GM13976 (cell line): ENCODE data around the gene SH3RF3.

Experiments used
- DNase-seq: peaks from one replicate; pipeline ENCODE4 v3.0.0; 2012; ENCODE audit warnings: low spot score
- CTCF ChIP-seq: IDR thresholded peaks from 2 replicates; pipeline ENCODE4 v1.5.1; 2012; ENCODE audit warnings: borderline replicate concordance, mild to moderate bottlenecking; ENCODE audit not compliant: insufficient read depth; ENCODE audit errors: extremely low read depth, missing control alignments, control extremely low read depth
- in situ Hi-C: fragments of 300-500 bp; cut with MboI; formaldehyde crosslinking; loops from one replicate; pipeline ENCODE4 v1.12.0; 2022; ENCODE audit warnings: low sequenced_read_pairs, mixed read lengths, inconsistent platforms; ENCODE audit not compliant: unreplicated experiment

Gene SH3RF3

GRCh38 chr2:109261906-109262631, 133.1 kb downstream of the SH3RF3 start:
- in situ Hi-C loops, result no loop called here
- TF ChIP-seq CTCF, result no peak
- DNase-seq, result no peak

- in situ Hi-C loops, result no loop called here
- no peak for DNase-seq
- no peak for TF ChIP-seq CTCF
These were observed 135.8 kb downstream of the SH3RF3 start for GRCh38 chr2:109264595-109265328.

DNA sequence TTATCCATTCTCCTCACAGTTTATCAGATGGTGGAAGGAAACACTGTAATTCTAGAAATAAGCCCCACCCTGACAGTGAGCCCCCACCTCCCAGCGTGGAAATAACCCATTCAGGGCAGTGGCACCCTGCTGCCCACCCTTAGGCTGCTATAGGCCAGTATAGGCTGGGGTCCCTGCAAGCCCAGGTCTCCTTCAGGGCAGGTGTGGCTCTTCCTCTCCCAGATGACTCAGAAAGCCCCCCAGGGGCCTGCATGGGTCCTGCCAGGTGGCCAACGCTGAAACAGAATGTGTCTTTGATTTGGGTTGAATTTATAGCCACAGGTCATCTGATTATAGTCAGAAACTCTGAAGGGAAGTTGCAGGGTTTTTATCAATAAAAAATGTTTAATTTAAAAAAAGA, 136.4 kb downstream of the SH3RF3 start:
- no peak for TF ChIP-seq CTCF
- in situ Hi-C loops, result no loop called here
- DNase-seq, result no peak

DNA sequence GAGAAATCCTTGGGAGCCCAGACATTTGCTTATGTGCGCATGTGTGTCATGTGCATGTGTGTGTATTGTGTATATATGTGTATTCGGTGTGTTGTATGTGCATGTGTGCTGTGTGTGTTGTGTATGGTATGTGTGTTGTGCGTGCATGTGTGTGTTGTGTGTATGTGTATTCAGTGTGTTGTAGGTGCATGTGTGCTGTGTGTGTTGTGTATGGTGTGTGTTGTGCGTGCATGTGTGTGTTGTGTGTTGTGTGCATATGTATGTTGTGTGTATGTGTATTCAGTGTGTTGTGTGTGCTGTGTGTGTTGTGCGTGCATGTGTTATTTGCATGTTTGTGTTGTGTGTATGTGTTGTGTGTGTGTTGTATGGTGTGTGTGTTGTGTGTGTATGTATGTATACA, 136.9 kb downstream of the SH3RF3 start:
- no peak for DNase-seq
- in situ Hi-C loops, result no loop called here
- TF ChIP-seq CTCF, result no peak

DNA sequence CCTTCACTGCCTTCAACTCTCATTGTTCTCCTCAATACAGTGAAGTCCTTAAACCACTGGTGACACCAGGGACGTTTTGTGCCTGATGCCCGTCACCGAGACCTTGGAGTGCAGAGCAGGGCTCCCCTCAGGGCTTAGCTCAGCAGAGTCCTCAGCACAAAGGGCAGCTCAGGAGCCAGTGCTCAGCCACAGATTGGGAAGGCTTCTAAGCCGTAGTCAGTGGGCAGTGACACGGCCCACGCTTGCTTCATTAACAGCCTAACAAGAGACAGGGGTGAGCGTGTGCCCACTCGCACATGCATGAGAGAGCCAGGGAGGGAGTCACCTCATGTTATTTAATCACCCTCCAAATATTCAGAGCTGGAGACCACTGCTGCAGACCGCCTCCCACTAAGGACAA, 137.5 kb downstream of the SH3RF3 start:
- in situ Hi-C loops, result no loop called here
- TF ChIP-seq CTCF, result no peak
- DNase-seq, result no peak

DNA sequence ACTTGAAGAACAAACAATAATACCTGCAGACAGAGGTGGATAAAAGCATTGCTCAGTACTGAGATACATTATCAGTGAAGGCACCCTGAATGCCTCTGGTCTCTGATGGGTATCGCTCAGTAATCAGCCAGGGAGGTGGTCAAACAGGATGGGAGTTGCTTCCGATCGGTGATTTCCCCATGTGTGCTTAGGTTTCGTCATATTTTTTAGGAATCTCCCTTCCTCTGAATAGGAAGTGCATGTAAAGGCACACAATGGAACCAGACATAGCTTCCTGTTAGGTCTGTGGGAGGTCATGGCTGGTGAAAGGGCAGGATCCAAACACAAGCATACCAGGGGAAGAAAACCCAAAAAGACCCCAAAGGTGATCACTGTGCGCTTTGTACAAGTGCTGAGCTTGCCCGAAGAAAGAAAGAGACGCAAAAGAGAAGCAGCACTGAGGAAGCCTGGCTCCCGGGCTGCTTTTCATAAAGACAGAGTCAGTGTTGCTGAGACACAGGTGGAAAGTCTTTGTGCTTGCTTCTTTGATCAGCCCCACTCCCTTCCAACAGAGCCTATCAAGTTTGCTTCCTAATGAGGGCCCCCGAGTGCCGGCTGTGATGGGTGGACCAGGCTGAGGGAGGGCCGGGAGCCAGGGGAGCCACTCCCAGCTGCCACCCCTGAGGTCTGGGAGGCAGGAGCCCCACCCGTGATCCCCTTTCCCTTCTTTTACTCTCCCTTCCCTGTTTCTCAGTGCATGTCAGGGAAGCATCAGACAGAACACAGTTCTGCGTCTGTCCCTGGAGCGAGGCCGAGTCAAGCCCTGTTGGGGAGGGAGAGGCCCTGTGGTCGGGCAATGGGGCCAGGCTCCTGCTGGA, 138.2 kb downstream of the SH3RF3 start:
- DNase-seq, result no peak
- in situ Hi-C loops, result no loop called here
- no peak for TF ChIP-seq CTCF
